ENCODE measurements around the gene CFB.
"Not testable (repeated sequence)": the region's sequence is repeated elsewhere in the genome, so short reads cannot be mapped to it uniquely, and the experiment has no call there.

The CFB gene
- long read RNA-seq, donor 1, partial matches to known transcripts: 0 of 2 reads
- long read RNA-seq, donor 1, other reads (novel, unspliced or antisense): 0 of 2 reads
- long read RNA-seq, donor 2, partial matches to known transcripts: 0 of 1 reads
- long read RNA-seq, donor 2, other reads (novel, unspliced or antisense): 0 of 1 reads
- long read RNA-seq, donor 3, partial matches to known transcripts: 0 of 1 reads
- long read RNA-seq, donor 3, other reads (novel, unspliced or antisense): 0 of 1 reads
- long read RNA-seq, donor 4, partial matches to known transcripts: 0 of 1 reads
- long read RNA-seq, donor 4, other reads (novel, unspliced or antisense): 0 of 1 reads
- long read RNA-seq, donor 5, partial matches to known transcripts: 0 of 3 reads
- long read RNA-seq, donor 5, other reads (novel, unspliced or antisense): 0 of 3 reads
- long read RNA-seq, donor 6, partial matches to known transcripts: 0 of 1 reads
- long read RNA-seq, donor 6, other reads (novel, unspliced or antisense): 0 of 1 reads
- long read RNA-seq, donor 7: 0 reads
- long read RNA-seq, donor 8, partial matches to known transcripts: 0 of 2 reads
- long read RNA-seq, donor 8, other reads (novel, unspliced or antisense): 0 of 2 reads

- DNase-seq: no peak
Observed at GRCh38 chr6:31945507-31946369, at the start of gene CFB. Gene CFB (plus strand): TSS chr6:31946095. CDS start chr6:31946222, 127 bp downstream.

GRCh38 chr6:31896493-31896855 is 49.4 kb upstream of the CFB start:
- DNase-seq: no peak

GRCh38 chr6:31896856-31897611 is 48.9 kb upstream of the CFB start:
- DNase-seq: no peak

- DNase-seq: peak; percentile 81
Observed at GRCh38 chr6:31897612-31898382, 48.1 kb upstream of the CFB start, which contains the start of gene EHMT2. Gene EHMT2 (minus strand): TSS chr6:31897698. CDS start chr6:31897677, 21 bp downstream.

GRCh38 chr6:31898383-31899011 is 47.4 kb upstream of the CFB start:
- DNase-seq: no peak

GRCh38 chr6:31899215-31899614 is 46.7 kb upstream of the CFB start:
- DNase-seq: no peak

- no peak for DNase-seq
Observed at GRCh38 chr6:31899882-31900722, 45.8 kb upstream of the CFB start.

- peak; percentile 68 for DNase-seq
Observed at GRCh38 chr6:31900917-31901414, 44.9 kb upstream of the CFB start.

GRCh38 chr6:31901415-31901952 is 44.4 kb upstream of the CFB start:
- DNase-seq: no peak

- peak; percentile 95 for DNase-seq
Observed at GRCh38 chr6:31901953-31902643, 43.8 kb upstream of the CFB start, which contains the start of gene ZBTB12. Gene ZBTB12 (minus strand): TSS chr6:31902086. CDS start chr6:31901305, 781 bp downstream.

GRCh38 chr6:31903957-31904356 is 41.9 kb upstream of the CFB start:
- no peak for DNase-seq

- no peak for DNase-seq
Observed at GRCh38 chr6:31905041-31905440, 40.9 kb upstream of the CFB start.

GRCh38 chr6:31906122-31906521 is 39.8 kb upstream of the CFB start:
- DNase-seq: no peak

- DNase-seq: not testable (repeated sequence)
Observed at GRCh38 chr6:31906727-31907126, 39.2 kb upstream of the CFB start.

GRCh38 chr6:31907158-31907813 is 38.6 kb upstream of the CFB start:
- DNase-seq: peak; percentile 13

- not testable (repeated sequence) for DNase-seq
Observed at GRCh38 chr6:31908255-31908654, 37.6 kb upstream of the CFB start.

GRCh38 chr6:31908791-31909190 is 37.1 kb upstream of the CFB start:
- DNase-seq: no peak

- not testable (repeated sequence) for DNase-seq
Observed at GRCh38 chr6:31909298-31909697, 36.6 kb upstream of the CFB start.

Measured in right kidney (tissue), 9 donors.